K562 (cell line): ENCODE data around the gene GNRH2. TPM values are rescaled to one million over a fixed set of nuclear protein-coding genes. Genes with fewer than 3 reads are reported as not detected.
A peak's percentile ranks its signal among the peaks of the same experiment; 100 is the strongest.

Source experiments
- PRDM10 ChIP-seq: fragments of 450-650 bp; IDR thresholded peaks from 2 replicates; pipeline ENCODE4 v1.6.1; 2018; ENCODE audit not compliant: partially characterized antibody
- REST ChIP-seq, 2 experiments: fragments of 450-650 bp; formaldehyde crosslinking in 1 of 2; IDR thresholded peaks; 2 replicates each; pipeline versions ENCODE4 v1.4.0 to v1.6.1; 2014 to 2020; ENCODE audit warnings: mild to moderate bottlenecking in 2 of 2, borderline replicate concordance in 1 of 2, low read depth in 1 of 2
- ZBED1 ChIP-seq: IDR thresholded peaks from 2 replicates; pipeline ENCODE4 v1.6.1; 2014
- polyA plus RNA-seq, 8 experiments: library from polyadenylated mRNA; depleted of rRNA in 4 of 8; stranded (reverse) in 5 of 8; unstranded in 3 of 8; fragments of >200 nt; fragmentation: Nextera tagmentation in 2 of 8; fragmentation: Illumina TruSeq in 1 of 8; extraction: Ambion mirVana in 2 of 8; extraction: Trizol in 1 of 8; gene quantifications; 2 replicates each; pipeline versions ENCODE4 v1.2.1 to v1.2.3, GENCODE V29; 2011 to 2014; ENCODE audit warnings: inconsistent platforms in 1 of 8, missing spikeins in 1 of 8
- total RNA-seq, 7 experiments: library from RNA; depleted of rRNA in 6 of 7; stranded (reverse); fragments of >200 nt in 6 of 7; fragmentation: Illumina TruSeq in 2 of 7; extraction: Trizol in 2 of 7; gene quantifications; 2 replicates each; pipeline versions ENCODE4 v1.2.1 to v1.2.3, GENCODE V29; 2011 to 2021; ENCODE audit warnings: low replicate concordance in 1 of 7

Gene GNRH2
- total and polyA plus RNA-seq, 9 of the 15 experiments (the other 6 are each of a cell fraction or from before 2014, with no cell fraction given) = 0.11 to 0.50 (median 0.24) TPM; not detected in 5

- peak; percentile 42; the same call in 1 of the 2 replicates for TF ChIP-seq REST (IDR thresholded peaks at IDR 0.05; ENCODE audit: borderline replicate concordance)
- no peak for TF ChIP-seq REST (CRISPR knock-in tag; IDR thresholded peaks at IDR 0.05; ENCODE audit: low read depth)
- no peak for TF ChIP-seq PRDM10
- no peak for TF ChIP-seq ZBED1
Observed at GRCh38 chr20:3000852-3001523, 42.4 kb upstream of the GNRH2 start (continued).
